ENCODE data around the gene H19. TPM values are rescaled to one million over a fixed set of nuclear protein-coding genes. Genes with fewer than 3 reads are reported as not detected.

The H19 gene
- polyA plus RNA-seq, 1 of the 3 experiments (the other 2 are of a cell fraction), result 3.7 TPM

DNA sequence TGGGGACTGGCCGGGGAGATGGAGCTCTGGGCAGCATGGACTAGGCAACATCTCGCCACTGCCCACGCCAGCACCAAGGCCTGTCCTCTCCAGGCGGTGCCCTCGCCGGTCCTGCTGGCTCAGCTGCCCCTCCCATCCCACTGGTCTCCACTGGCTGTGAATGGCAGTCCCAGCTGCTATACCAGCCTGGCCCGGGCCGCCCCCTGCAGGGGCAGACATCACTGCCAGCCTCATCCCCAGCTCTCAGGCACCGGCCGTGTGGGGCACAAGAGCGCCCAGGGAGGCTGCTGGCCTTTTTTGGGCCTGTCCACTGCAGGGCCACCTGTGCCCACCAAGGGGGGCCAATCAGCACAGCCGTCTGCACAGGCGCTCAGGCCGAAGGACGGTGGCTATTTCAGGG, 30.1 kb upstream of the H19 start:
- H3K9me2 ChIP-seq, result no peaks in the 10 kb centered on the region
- no peaks in the 10 kb centered on the region for H3F3A ChIP-seq (replicated peaks; ENCODE audit: insufficient read depth)
- no peaks in the 10 kb centered on the region for H3K9me3 ChIP-seq
- H2AFZ ChIP-seq (ENCODE audit: low read depth), result no peak overlapping the region
- H3K9ac ChIP-seq, result no peak overlapping the region
- DNase-seq, result no peak
- H3K4me1 ChIP-seq (ENCODE audit: control insufficient read depth in 1 of 2, insufficient read depth in 2 of 2, low read depth in 1 of 2, low read length in 1 of 2), result no peaks in the 10 kb centered on the region
- WGBS (ENCODE audit: low lambda C conversion rate), result no CpG with 5 or more reads among the region's 15 CpGs
- no peaks in the 10 kb centered on the region for H3K79me2 ChIP-seq (ENCODE audit: insufficient read depth)
- no peak overlapping the region for H3K4me2 ChIP-seq
- no peak overlapping the region for H3K27ac ChIP-seq (ENCODE audit: low read depth in 2 of 2, low read length in 1 of 2)
- no peaks in the 10 kb centered on the region for H3K27me3 ChIP-seq (ENCODE audit: insufficient read depth)
- no peaks in the 10 kb centered on the region for H3K36me3 ChIP-seq (replicated peaks in 1 of 2; ENCODE audit: control insufficient read depth in 1 of 2, insufficient read depth in 2 of 2, low read length in 1 of 2)
- TF ChIP-seq, protein P1, sequence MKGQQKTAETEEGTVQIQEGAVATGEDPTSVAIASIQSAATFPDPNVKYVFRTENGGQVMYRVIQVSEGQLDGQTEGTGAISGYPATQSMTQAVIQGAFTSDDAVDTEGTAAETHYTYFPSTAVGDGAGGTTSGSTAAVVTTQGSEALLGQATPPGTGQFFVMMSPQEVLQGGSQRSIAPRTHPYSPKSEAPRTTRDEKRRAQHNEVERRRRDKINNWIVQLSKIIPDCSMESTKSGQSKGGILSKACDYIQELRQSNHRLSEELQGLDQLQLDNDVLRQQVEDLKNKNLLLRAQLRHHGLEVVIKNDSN (IDR thresholded peaks at IDR 0.05; ENCODE audit: borderline replicate concordance, low read depth), result no peak
- TF ChIP-seq ELF1 (IDR thresholded peaks at IDR 0.05), result no peak
- TF ChIP-seq, protein P2, sequence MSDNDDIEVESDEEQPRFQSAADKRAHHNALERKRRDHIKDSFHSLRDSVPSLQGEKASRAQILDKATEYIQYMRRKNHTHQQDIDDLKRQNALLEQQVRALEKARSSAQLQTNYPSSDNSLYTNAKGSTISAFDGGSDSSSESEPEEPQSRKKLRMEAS (IDR thresholded peaks at IDR 0.05; ENCODE audit: low read depth), result no peak
- TF ChIP-seq EP300 (IDR thresholded peaks at IDR 0.05; ENCODE audit: borderline replicate concordance in 1 of 2, low read depth in 1 of 2, low read length in 1 of 2), result no peak
- TF ChIP-seq MEF2A (IDR thresholded peaks at IDR 0.05; ENCODE audit: borderline replicate concordance, low read depth), result no peak
- TF ChIP-seq JUND (IDR thresholded peaks at IDR 0.05), result no peak
- TF ChIP-seq RCOR1 (IDR thresholded peaks at IDR 0.05; ENCODE audit: low read length), result no peak
- TF ChIP-seq, protein P3, sequence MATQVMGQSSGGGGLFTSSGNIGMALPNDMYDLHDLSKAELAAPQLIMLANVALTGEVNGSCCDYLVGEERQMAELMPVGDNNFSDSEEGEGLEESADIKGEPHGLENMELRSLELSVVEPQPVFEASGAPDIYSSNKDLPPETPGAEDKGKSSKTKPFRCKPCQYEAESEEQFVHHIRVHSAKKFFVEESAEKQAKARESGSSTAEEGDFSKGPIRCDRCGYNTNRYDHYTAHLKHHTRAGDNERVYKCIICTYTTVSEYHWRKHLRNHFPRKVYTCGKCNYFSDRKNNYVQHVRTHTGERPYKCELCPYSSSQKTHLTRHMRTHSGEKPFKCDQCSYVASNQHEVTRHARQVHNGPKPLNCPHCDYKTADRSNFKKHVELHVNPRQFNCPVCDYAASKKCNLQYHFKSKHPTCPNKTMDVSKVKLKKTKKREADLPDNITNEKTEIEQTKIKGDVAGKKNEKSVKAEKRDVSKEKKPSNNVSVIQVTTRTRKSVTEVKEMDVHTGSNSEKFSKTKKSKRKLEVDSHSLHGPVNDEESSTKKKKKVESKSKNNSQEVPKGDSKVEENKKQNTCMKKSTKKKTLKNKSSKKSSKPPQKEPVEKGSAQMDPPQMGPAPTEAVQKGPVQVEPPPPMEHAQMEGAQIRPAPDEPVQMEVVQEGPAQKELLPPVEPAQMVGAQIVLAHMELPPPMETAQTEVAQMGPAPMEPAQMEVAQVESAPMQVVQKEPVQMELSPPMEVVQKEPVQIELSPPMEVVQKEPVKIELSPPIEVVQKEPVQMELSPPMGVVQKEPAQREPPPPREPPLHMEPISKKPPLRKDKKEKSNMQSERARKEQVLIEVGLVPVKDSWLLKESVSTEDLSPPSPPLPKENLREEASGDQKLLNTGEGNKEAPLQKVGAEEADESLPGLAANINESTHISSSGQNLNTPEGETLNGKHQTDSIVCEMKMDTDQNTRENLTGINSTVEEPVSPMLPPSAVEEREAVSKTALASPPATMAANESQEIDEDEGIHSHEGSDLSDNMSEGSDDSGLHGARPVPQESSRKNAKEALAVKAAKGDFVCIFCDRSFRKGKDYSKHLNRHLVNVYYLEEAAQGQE (IDR thresholded peaks at IDR 0.05; ENCODE audit: low read depth, low read length), result no peak
- no peak for TF ChIP-seq NRF1 (IDR thresholded peaks at IDR 0.05; ENCODE audit: low read depth, low read length)
- TF ChIP-seq SMC3 (IDR thresholded peaks at IDR 0.05; ENCODE audit: low read depth, low read length), result no peak
- no peak for TF ChIP-seq TEAD4 (IDR thresholded peaks at IDR 0.05; ENCODE audit: borderline replicate concordance, insufficient read depth)
- no peak for TF ChIP-seq GATA2 (CRISPR knock-in tag; IDR thresholded peaks at IDR 0.05)
- ChIA-PET POLR2A (no interaction called here), CTCF (interaction anchor here (1.2 to 22.7 kb wide), 7 partner anchors 9 to 375 kb away, joined by 3 to 1098 read pairs (median 8); partner anchors contain the start of gene IGF2)
- H4K20me1 ChIP-seq (ENCODE audit: insufficient read depth), result no peaks in the 10 kb centered on the region
- no peak overlapping the region for H3K4me3 ChIP-seq (ENCODE audit: low read depth in 2 of 2, low read length in 1 of 2)

DNA sequence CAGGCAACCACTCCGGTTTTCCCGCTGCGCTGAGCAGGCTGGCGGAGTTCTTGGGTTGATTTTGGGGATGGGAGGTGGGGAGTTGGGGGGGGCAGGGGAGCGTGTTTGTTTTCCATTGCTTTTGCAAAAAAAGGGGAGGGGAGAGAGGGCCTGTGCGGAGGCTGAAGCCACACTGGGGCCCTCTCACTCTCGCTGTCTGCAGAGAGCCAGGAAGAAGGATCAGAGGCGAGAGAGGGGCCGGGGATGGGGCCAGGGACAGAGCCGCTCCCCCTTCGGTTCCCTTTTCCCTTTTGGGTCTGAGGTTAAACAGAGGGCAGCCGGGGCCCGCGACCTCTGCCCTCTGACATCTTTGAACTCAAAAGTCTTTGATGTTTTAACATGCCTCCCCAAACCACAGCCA, 17.4 kb upstream of the H19 start:
- H3K27ac ChIP-seq (ENCODE audit: low read depth in 2 of 2, low read length in 1 of 2), result no peak overlapping the region
- H3K9me2 ChIP-seq, result no peaks in the 10 kb centered on the region
- no peak overlapping the region for H3K4me3 ChIP-seq (ENCODE audit: low read depth in 2 of 2, low read length in 1 of 2)
- ChIA-PET POLR2A (no interaction called here), CTCF (interaction anchor here (1.0 to 1.3 kb wide), 3 partner anchors 21 to 362 kb away, joined by 3 to 4 read pairs (median 3); no protein-coding TSS in a partner anchor)
- no peaks in the 10 kb centered on the region for H4K20me1 ChIP-seq (ENCODE audit: insufficient read depth)
- no peak overlapping the region for H3K9ac ChIP-seq
- no peaks in the 10 kb centered on the region for H3K27me3 ChIP-seq (ENCODE audit: insufficient read depth)
- no peak overlapping the region for H3K4me2 ChIP-seq
- no peaks in the 10 kb centered on the region for H3K4me1 ChIP-seq (ENCODE audit: control insufficient read depth in 1 of 2, insufficient read depth in 2 of 2, low read depth in 1 of 2, low read length in 1 of 2)
- H3F3A ChIP-seq (replicated peaks; ENCODE audit: insufficient read depth), result no peaks in the 10 kb centered on the region
- H3K79me2 ChIP-seq (ENCODE audit: insufficient read depth), result no peaks in the 10 kb centered on the region
- TF ChIP-seq, protein P4, sequence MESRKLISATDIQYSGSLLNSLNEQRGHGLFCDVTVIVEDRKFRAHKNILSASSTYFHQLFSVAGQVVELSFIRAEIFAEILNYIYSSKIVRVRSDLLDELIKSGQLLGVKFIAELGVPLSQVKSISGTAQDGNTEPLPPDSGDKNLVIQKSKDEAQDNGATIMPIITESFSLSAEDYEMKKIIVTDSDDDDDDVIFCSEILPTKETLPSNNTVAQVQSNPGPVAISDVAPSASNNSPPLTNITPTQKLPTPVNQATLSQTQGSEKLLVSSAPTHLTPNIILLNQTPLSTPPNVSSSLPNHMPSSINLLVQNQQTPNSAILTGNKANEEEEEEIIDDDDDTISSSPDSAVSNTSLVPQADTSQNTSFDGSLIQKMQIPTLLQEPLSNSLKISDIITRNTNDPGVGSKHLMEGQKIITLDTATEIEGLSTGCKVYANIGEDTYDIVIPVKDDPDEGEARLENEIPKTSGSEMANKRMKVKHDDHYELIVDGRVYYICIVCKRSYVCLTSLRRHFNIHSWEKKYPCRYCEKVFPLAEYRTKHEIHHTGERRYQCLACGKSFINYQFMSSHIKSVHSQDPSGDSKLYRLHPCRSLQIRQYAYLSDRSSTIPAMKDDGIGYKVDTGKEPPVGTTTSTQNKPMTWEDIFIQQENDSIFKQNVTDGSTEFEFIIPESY (IDR thresholded peaks at IDR 0.05; ENCODE audit: borderline replicate concordance, low read depth), result no peak
- no peak for TF ChIP-seq TCF12 (IDR thresholded peaks at IDR 0.05)
- no peak for TF ChIP-seq NFIC (IDR thresholded peaks at IDR 0.05; ENCODE audit: borderline replicate concordance)
- TF ChIP-seq RXRA (IDR thresholded peaks at IDR 0.05; ENCODE audit: borderline replicate concordance, low read depth), result no peak
- no peak for TF ChIP-seq FOSL2 (IDR thresholded peaks at IDR 0.05; ENCODE audit: borderline replicate concordance, low read depth)
- TF ChIP-seq GABPA (IDR thresholded peaks at IDR 0.05; ENCODE audit: low read depth), result no peak
- no peaks in the 10 kb centered on the region for H3K36me3 ChIP-seq (replicated peaks in 1 of 2; ENCODE audit: control insufficient read depth in 1 of 2, insufficient read depth in 2 of 2, low read length in 1 of 2)
- no peak for DNase-seq
- H3K9me3 ChIP-seq, result no peaks in the 10 kb centered on the region
- H2AFZ ChIP-seq (ENCODE audit: low read depth), result no peak overlapping the region
- no CpG with 5 or more reads among the region's 14 CpGs for WGBS (ENCODE audit: low lambda C conversion rate)
